Prostate gland (tissue), 2 donors: ENCODE measurements around the gene BACE2. TPM values are rescaled to one million over a fixed set of nuclear protein-coding genes. Genes with fewer than 3 reads are reported as not detected.

Experiments used
- DNase-seq: peaks from one replicate; pipeline ENCODE4 v3.0.0-alpha.2; 2019; ENCODE audit warnings: low spot score
- H3K27ac ChIP-seq, 2 donors: fragments of 200-600 bp; sonication (generic); 2 replicates each; pipeline ENCODE4 v1.5.1; 2017 to 2019
- H3K27me3 ChIP-seq: fragments of 200-600 bp; sonication (generic); replicated peaks from 2 replicates; pipeline ENCODE4 v1.5.1; 2019; ENCODE audit not compliant: insufficient read depth
- H3K36me3 ChIP-seq, 2 donors: fragments of 200-600 bp; sonication (generic); 1 replicate in 1 of 2; 2 replicates in 1 of 2; pipeline versions ENCODE4 v1.5.1 to v1.8.1; 2017 to 2019
- H3K4me1 ChIP-seq: fragments of 200-600 bp; sonication (generic); replicated peaks from 2 replicates; pipeline ENCODE4 v1.5.1; 2019
- H3K4me3 ChIP-seq, 2 donors: fragments of 200-600 bp; sonication (generic); 2 replicates each; pipeline ENCODE4 v1.5.1; 2017 to 2019
- H3K9me3 ChIP-seq: fragments of 200-600 bp; sonication (generic); 2 replicates; pipeline ENCODE4 v1.5.1; 2017
- CTCF ChIP-seq, 4 experiments: fragments of 200-600 bp in 2 of 4; fragments of 450-650 bp in 2 of 4; sonication (generic) in 2 of 4; IDR thresholded peaks; 1 replicate in 3 of 4; 2 replicates in 1 of 4; pipeline ENCODE4 v1.5.1; 2016 to 2019; ENCODE audit warnings: antibody characterized with exemption in 4 of 4, mild to moderate bottlenecking in 2 of 4, moderate library complexity in 2 of 4
- POLR2A ChIP-seq: fragments of 450-650 bp; IDR thresholded peaks from one replicate; pipeline ENCODE4 v1.6.1; 2016; ENCODE audit warnings: antibody characterized with exemption, mild to moderate bottlenecking
- POLR2AphosphoS5 ChIP-seq: sonication (generic); formaldehyde crosslinking; IDR thresholded peaks from one replicate; pipeline ENCODE4 v1.6.1; 2017; ENCODE audit warnings: antibody characterized with exemption
- WGBS: methylation state at CpG from one replicate; pipeline ENCODE4 v1.1.5; 2018; 5-methylcytosine and 5-hydroxymethylcytosine counted together
- intact Hi-C: fragments of 100-400 bp; cut with DNase I; formaldehyde crosslinking; loops from one replicate; pipeline ENCODE4 v1.14.2; 2022
- total RNA-seq, 2 donors: library from RNA; depleted of rRNA; stranded (reverse); fragments of >200 nt; gene quantifications; one replicate each; pipeline ENCODE4 v1.1.0, GENCODE V29; 2016

The BACE2 gene
- total RNA-seq, 2 donors from 2014 or later = 103 to 119 TPM

- 94% methylated on average over 7 of the region's 7 CpGs for WGBS
- Histone ChIP-seq H3K9me3 (no peaks in the 10 kb centered on the region), H3K36me3 (no peaks in the 10 kb centered on the region), H3K27me3 (no peaks in the 10 kb centered on the region), H3K27ac (no peak overlapping the region), H3K4me3 (no peak overlapping the region), H3K4me1 (no peaks in the 10 kb centered on the region)
- no peak for TF ChIP-seq POLR2A
- no peak for TF ChIP-seq POLR2AphosphoS5
- no peak for TF ChIP-seq CTCF (IDR thresholded peaks at IDR 0.05)
- intact Hi-C loops = no loop called here
- no peak for DNase-seq
These were observed 61.0 kb downstream of the BACE2 start for GRCh38 chr21:41228958-41229357.

GRCh38 chr21:41229509-41230248 is 61.7 kb downstream of the BACE2 start:
- H3K9me3 ChIP-seq = no peaks in the 10 kb centered on the region
- no peaks in the 10 kb centered on the region for H3K36me3 ChIP-seq
- H3K4me1 ChIP-seq = no peaks in the 10 kb centered on the region
- DNase-seq = no peak
- 96% methylated on average over 10 of the region's 10 CpGs for WGBS
- H3K4me3 ChIP-seq = no peak overlapping the region
- no peak overlapping the region for H3K27ac ChIP-seq
- TF ChIP-seq POLR2AphosphoS5 = no peak
- no peak for TF ChIP-seq CTCF (IDR thresholded peaks at IDR 0.05)
- TF ChIP-seq POLR2A = no peak
- no peaks in the 10 kb centered on the region for H3K27me3 ChIP-seq
- intact Hi-C loops = no loop called here

- Histone ChIP-seq H3K4me3 (no peak overlapping the region), H3K4me1 (no peaks in the 10 kb centered on the region), H3K27ac (no peak overlapping the region), H3K9me3 (no peaks in the 10 kb centered on the region), H3K27me3 (no peaks in the 10 kb centered on the region), H3K36me3 (no peaks in the 10 kb centered on the region)
- intact Hi-C loops = no loop called here
- no peak for TF ChIP-seq POLR2A
- TF ChIP-seq POLR2AphosphoS5 = no peak
- no peak for TF ChIP-seq CTCF (IDR thresholded peaks at IDR 0.05)
- DNase-seq = no peak
- 79% methylated on average over 4 of the region's 4 CpGs for WGBS
These were observed 62.5 kb downstream of the BACE2 start for GRCh38 chr21:41230497-41230896.

DNA sequence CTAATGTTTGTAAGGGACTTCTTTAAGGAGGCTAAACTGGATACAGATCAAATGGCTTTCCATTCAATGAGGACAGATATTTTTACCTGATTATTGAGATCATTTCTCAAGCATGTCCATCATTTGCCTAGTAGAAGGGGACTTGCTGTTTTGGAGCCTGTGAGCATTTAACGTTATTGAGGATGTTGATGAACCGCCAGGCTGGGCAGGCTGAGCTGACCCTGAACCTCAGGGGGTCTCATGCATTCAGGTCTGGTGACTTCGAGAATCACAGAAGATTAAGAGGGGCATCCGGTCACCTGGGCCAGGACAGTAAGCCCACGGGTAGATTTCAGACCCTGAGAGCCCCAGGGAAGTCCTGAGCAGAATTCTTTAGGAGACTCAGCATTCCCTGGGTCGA is 63.1 kb downstream of the BACE2 start:
- H3K36me3 ChIP-seq = no peaks in the 10 kb centered on the region
- no peaks in the 10 kb centered on the region for H3K27me3 ChIP-seq
- TF ChIP-seq POLR2A (no peak), CTCF (IDR thresholded peaks at IDR 0.05) (no peak), POLR2AphosphoS5 (no peak)
- WGBS = 95% methylated on average over 6 of the region's 6 CpGs
- DNase-seq = no peak
- no peak overlapping the region for H3K27ac ChIP-seq
- H3K4me1 ChIP-seq = no peaks in the 10 kb centered on the region
- intact Hi-C loops = no loop called here
- no peaks in the 10 kb centered on the region for H3K9me3 ChIP-seq
- no peak overlapping the region for H3K4me3 ChIP-seq

DNA sequence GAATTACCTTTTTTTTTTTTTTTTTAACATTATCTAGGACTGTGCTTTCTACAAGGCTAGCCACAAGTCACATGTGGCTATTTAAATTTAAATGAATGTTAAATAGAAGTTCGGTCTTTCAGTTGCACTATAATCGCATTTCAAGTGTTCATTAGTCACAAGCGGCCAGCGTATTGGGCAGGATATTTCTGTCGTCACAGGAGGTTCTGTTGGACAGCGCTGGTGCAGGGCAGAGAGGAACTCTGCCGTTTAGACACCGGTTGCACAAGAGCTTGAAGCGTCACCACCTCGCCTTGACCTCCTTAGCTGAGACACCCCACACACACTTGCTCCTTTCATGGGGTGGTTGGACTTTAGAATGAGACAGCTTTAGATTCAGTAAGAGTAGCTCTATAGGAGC is 64.1 kb downstream of the BACE2 start:
- H3K4me3 ChIP-seq = no peak overlapping the region
- H3K4me1 ChIP-seq = no peaks in the 10 kb centered on the region
- no peaks in the 10 kb centered on the region for H3K9me3 ChIP-seq
- no peaks in the 10 kb centered on the region for H3K36me3 ChIP-seq
- intact Hi-C loops = no loop called here
- no peak overlapping the region for H3K27ac ChIP-seq
- 93% methylated on average over 10 of the region's 10 CpGs for WGBS
- H3K27me3 ChIP-seq = no peaks in the 10 kb centered on the region
- no peak for DNase-seq
- TF ChIP-seq CTCF (IDR thresholded peaks at IDR 0.05) (no peak), POLR2AphosphoS5 (no peak), POLR2A (no peak)
